NOMO-1 treated with DMSO at 0.1 percent for 48 hours (cell line): ENCODE measurements around the gene PIP5K1B.

Source experiments
- DNase-seq: peaks from one replicate; lab custom pipeline; 2025; ENCODE audit not compliant: unreplicated experiment; lab: John Stamatoyannopoulos, UW

The PIP5K1B gene

DNA sequence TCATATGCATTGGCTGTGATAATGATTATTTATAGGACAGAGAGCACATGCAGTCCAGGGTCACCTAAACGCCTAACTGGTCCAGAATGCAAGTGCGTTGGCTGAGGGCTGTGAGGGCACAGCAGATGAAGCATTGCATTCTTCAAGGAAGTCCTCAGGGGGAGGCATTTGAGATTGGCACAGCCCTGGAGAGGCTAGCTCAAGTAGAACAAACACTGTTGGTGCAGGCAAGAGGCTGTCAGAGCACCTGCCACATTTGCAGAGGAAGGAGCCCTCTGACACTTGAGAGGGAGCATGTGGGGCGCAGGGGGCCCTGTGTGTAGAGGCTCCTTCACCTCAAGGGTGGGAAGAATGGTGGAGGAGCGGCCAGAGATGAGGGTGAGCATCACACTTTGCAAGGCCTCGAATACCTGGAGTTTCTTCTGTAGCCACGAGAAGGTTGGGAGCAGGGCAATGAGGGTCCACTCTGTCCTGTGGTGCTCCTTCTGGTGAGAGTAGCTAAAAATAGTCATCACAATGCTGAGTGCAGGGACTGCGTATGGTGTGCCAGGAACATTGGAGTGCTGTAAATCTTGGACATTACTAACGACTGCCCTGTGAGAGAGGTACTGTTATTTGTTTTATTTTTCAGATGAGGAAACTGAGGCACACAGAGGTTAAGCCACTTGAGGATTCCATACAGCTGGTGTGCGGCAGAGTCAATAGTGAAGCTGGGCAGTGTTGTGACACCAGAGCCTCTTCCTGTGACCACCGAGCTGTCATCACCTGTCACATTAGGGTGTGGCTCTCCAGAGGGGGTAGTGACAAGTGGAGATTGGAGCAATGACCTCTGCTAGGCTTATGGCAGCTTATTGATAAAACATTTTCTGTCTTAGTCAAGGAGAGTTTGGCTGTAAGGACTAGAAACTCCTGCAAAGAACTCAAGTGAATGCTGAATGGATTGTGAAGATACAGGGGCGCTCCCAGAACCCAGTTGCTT lies 100.2 kb downstream of the PIP5K1B start:
- no peak for DNase-seq

DNA sequence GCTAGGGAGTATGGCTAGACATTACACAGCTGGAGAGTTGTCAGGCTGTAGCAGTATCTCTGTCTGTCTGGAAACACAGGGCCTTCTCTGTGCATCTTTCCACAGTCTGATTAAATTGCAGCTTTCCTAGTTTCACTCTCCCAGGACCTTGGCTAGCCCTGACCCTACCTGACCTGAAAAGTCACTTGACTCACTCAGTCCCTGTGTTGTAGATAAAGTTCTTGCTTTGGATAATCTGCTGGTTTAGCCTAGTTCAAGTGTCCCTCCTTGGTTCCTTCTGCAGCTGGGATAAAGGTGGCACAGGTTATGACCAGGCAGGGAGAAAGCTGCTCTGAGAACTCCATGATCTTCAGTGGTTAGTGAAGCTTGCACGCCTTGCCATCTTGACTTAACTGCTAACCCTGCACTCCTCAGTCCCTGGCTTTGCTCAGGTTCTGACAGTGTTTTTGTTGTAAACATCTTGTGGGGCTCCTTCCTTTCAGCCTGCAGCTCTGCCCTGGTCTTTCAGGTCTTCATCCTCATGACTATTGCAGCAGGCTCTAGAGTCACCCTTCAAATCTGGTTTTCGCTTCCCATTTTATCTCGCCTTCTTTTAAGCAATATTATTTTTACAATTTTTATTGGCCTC lies 101.0 kb downstream of the PIP5K1B start:
- no peak for DNase-seq

DNA sequence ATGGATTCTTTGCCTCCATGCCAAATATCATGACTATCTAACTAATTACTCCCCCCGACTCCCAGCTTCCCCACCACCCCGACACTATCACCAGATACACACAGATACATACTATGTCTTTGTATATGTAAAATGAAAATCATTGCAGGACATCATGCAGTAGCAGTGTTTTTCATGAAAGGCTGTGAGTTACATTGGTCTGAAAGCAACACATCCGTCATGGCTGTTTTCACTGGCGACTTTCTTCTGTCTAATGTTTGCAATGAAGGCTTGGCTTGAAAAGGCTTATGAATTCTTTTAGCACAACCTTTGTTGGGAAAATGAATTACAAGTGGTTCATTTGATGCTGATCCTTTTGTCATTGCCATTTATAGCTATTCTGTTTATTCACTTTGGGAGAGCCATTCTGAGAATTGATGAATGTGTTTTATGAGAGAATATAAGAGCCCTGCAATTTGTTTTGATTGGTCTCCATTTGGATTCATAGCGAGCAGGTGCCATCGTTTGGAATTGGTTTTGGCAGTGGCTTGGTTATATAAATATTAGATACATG lies 103.4 kb downstream of the PIP5K1B start:
- DNase-seq, result no peak

DNA sequence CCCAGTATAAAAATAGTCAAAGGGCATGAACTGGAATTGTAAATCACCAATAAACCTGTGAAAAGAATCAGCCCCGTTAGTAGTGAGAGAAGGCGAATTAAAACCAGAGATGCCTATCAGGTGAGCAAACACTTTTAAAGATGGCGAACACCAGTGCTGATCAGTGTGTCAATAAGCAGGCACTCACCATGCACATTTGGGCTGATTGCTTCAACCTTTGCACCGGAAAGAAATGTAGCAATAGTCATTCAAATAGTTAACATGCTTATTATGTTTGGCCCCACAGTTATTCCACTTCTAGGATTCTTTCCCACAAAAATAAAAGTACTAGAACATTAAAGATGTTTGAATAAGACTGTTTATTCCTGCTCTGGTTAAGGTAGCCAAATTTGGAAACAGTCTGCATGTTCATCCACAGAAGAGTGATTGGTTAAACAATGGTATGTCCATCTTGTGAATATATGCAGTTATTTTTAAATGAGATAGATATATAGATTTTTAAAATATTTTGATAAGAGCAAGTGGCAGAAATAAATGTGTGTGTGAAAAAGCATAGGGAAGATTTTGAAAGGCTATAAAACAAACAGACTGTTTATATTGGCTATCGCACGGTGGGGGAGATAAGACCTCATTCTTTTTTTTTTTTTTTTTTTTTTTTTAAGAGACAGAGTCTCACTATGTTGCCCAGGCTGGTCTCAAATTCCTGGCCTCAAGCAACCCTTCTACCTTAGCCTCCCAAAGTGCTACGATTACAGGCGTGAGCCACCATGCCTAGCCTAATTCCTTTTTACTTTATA lies 112.2 kb downstream of the PIP5K1B start:
- DNase-seq, result no peak

DNA sequence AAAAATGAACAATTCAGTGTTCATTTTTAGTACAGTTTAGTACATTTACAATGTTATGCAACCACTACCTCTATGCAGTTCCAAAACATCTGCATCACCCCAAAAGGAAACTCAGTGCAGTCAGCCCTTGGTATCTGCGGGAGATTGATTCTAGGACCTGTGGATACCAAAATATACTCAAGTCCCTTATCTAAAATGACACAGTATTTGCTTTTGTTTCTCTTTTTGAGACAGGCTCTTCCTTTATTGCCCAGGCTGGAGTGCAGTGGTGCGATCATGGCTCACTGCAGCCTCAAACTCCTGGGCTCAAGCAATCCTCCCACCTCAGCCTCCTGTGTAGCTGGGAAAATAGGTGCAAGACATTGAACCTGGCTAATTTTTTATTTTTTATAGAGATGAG lies 114.0 kb downstream of the PIP5K1B start:
- no peak for DNase-seq

DNA sequence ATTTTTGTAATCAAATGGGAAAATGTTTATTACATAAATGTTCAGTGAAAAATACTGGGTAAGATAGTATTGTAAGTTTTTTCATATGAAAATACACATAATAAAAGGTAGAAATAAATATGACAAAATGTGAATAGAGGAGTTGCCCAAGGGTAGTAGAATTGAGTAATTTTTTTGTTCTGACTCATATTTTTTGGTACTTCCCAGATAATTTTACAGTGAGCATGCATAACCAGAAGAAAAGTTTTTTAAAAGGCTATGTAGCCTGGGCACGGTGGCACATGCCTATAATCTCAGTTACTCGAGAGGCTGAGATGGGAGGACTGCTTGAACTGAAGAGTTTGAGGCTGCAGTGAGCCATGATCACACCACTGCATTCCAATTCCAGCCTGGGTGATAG lies 116.9 kb downstream of the PIP5K1B start:
- DNase-seq, result no peak

DNA sequence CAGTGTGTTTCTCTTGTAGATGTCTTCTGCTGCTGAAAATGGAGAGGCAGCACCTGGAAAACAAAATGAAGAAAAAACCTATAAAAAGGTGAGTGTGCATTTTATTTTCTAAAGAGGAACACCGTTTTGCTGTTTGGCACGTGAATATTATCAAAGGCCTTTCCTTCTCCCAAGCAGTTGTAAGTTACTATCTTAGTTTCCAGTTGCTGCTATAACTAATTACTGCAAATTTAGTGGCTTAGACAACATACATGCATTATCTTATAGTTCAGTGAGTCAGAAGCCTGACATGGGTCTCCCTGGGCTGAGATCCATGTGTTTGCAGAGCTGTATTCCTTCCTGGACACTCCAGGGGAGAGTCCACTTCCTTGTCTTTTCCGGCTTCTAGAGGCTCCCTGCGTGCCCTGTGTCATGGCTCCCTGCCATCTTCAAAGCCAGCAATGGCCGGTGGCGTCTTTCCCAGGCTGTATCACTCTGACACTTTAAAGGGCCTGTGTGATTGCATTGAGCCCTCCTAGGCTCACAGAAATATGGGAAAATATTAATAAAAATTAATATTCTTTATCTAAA lies 117.6 kb downstream of the PIP5K1B start:
- DNase-seq, result no peak

DNA sequence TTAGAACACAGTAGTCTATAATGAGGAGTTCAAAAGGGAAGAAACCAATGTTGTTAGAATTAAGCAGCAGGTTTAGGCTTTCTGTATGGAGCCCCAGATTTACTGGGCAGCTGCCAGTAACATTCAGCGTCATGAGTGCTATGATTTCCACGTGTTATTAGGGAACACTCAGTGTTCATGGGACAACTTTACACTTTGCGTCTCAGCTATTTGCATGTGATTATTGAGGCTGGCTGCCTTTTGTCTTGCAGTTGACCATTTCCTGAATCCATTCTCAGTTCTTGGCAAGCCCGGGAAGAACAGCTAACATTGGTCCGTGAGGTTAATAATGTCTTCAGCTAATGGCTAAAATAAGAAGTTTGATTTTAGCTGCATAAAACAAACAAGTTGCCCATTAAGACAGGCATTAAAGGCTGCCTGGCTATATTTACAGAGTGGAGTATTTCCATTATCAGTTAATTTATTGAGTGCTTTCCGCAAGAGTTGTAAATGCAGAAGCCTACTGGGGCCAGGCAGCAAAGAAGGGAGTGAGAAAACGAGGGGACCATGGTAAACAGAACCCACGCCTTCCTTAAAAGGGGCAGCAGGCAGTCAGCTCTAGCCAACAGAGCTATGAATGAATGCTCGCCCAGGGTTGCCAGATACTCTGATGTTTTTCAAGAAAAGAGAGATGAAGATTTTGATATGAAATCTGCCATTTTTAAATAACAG lies 120.9 kb downstream of the PIP5K1B start:
- no peak for DNase-seq

DNA sequence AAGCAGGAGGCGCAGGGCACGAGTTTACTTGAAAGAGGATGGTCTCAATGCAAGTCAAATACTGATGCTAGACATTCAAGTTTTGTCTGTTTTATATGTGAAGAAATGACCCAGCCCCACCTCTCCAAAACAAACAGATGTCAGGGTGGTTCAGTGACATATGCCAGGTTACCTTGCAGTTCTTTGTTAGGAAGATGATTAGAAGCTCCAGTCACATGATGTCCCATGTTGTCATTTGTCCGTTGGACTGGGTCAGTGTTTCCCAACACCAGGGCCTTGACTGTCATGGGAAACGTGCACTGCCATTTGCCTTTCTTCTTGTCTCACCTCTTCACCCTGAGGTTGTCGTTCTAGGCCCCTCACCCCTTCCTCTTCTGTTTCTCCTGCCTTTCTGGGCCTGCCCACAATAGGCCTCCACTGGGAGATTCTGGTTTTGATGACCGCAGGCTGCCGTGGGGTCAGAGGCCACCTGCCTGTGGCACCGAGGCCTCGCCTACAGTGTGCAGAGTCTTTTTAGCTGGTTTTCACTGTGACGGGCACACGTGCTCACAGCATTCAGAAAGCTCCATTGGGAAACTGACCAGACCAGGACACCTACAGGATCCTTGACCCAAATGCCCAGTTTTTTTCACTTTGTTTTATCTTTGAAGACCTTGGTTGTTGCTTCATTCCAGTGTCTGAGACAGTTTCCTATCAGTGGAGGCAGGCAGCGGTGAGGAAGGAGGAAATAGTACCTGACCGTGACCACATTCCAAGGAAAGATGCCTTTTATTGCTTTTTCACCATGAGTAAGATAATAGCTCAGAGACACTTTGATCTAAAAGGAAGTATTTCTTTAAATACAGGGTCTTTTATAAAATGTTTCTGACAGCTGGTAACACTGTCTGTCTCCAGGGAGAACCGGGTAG lies 123.1 kb downstream of the PIP5K1B start:
- no peak for DNase-seq

DNA sequence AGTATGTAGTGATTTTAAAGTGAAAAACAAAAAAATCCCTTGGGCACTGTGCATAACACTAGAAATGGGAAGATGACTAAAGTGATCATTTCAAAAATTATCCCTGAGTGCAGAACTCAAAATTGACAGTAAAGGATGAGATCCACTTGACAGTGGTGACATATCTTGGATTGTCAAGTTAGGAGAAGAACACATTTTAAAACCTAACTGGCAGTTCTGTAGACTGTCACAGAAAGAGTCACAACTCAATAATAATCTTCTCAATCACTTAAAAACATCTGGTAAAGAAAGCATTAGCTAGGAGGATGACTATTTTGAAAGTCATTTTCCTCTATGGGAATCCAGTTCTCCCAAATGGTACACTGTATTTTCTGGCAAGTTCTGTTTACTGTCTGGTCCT lies 127.1 kb downstream of the PIP5K1B start:
- DNase-seq, result no peak

DNA sequence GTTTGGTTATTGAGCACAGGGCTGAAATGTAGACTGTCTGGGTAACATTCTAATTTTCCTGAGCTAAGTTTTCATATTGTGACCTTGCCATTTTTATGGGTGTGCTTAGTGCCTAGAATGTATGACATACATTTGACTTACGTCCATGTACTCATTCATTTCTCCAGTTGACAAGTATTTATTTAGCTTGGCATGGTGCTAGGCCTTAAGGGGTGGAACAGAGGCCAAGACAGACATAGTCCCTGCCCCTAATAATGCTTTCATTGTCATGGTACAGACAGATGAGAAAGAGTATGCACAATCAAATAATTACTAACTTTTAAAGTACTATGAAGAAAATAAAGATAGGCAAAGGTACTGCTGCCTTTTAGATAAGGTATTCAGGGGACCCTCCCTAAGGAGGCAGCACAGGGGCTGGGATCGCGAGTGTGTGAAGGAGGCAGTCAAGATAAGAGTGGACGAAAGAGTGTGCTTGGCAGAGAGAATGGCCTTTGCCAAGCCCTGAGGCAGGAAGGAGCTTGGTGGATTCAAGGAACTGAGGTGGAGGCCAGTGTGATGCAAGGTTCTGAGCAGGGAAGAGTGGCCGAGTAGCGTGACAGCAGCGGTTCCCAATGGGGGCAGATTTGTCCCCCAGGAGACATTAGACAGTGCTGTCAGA lies 128.0 kb downstream of the PIP5K1B start:
- DNase-seq, result no peak

DNA sequence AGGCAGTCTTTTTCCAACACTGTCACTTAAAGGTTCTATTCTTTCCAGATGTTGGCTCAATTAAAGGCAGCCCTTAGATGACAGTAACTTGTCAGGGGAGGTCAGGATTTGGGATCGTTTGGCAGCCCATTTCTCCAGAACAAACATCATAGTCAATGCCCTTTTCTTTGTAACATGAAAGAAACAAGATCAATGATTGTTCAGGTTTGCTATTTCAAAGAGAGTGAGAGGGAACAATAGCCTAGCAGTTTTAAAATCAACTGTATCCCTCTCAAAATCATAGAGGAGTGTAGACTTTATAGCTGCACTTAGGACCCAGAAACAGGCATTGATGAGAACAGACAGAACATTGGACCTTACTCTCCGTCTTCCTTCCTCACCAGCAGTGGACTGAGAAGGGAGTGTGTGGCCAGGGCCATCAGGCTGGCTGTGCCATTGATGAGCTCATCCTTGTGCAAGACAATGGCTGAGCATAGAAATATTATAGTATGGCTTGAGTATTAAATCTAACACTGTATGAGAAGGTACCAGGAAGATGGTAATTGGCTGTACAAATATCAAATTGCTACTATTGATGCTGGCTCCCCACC lies 130.0 kb downstream of the PIP5K1B start:
- DNase-seq, result no peak

DNA sequence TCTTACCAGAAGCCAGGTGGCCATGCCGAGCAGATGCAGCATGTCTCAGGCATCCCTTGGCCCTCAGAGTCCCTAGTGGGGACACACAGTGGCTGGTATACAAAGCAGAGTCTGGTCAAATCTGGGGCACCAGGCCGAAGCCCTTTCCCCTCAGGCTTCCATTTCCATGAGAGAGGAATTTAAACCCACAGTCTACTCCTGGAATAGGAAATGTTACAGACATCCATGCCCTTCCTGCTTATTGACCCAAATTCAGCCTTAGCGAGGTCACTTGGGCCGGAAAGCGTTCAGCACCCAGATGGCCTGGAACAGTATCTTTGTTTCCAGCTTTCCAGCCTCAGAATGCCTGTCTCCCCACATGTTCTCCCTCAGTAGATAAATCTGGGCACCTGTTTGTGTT lies 131.7 kb downstream of the PIP5K1B start:
- no peak for DNase-seq

DNA sequence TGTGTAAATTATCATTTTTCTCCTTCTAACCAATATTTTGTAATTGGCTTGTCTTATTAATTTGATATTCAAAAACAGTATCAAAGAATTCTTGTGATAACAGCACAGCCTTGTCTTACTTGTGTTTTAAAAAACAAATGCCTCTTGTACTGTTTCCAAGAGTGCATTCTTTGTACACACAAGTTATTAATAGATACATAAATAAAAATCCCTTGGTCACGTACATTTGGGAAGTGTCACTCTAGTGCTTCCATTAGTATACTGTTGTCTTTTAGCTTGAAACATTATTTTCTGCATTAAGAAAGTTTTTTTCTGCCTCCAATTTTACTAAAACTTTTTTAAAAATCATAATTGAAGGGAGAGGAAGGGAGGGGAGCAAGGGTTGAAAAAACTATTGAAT lies 133.2 kb downstream of the PIP5K1B start:
- DNase-seq, result no peak

DNA sequence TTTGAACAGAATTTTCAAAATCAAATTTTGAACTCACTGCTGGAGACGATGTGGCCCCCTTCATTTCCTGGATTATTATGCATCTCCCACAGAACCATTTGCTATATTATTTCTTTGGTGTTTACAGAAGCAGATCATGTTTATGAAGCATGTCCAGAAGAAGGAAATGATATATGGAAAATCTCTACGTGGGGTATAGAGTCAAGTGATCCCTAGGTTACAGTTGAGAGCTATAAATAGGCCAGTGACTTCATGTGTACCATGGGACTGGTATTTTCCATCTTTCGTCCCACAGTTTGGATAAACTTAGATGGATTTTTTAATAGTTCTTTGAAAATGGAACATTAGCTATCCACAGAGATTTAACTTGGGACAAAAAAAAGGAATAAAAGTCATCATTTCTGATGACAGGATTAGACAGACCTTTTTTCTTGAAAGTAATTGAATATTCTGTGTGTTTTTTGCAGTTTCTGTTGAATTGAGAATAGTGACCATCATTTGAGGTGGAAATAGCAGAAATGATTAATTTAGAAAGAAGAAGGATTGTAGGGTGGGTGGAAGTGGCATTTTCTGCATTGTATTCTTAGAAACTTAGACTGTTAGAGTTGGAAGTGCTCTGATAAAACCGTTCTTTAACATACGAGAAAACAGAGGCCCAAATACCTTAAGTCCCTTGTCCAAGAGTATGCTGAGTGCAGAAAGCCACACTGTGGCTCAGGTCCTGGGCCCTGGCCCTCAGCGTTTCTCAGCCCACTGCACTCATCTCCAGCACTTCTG lies 136.4 kb downstream of the PIP5K1B start:
- no peak for DNase-seq

DNA sequence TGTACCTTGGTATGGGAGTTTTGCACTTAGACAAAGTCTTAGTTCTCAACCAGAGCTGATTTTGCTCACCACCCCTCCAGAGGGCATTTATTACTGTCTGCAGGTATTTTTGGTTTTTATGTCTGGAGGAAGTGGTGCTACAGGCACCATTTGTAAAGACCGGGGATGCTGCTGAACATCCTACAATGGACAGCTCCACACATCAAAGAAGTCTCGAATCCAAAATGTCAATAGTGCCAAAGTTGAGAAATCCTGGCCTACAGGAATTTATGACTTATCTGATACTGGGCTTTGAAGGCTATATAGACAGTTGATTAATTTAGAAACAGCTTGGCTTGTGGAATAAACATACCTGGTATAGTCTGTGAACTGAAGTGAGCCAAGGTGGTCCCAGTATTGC lies 137.5 kb downstream of the PIP5K1B start:
- no peak for DNase-seq

DNA sequence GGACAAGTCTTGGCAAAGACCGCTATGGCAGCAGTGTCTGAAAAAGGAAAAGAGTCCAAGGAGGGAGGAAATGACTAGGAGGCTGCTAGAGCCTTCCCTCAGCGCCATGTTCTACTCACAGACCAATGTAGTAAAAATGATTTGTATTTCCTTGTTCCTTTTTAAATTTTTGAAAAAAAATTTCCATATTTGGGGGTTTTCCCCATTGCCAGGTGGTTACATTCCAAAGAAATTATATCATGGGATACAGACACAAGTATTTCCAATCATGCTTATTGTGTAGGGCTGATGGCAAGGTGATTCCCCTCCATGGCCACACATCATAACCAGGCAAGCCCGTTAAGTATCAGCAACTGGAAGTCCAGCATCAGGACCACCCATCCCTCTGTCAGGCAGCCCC lies 138.2 kb downstream of the PIP5K1B start:
- no peak for DNase-seq

DNA sequence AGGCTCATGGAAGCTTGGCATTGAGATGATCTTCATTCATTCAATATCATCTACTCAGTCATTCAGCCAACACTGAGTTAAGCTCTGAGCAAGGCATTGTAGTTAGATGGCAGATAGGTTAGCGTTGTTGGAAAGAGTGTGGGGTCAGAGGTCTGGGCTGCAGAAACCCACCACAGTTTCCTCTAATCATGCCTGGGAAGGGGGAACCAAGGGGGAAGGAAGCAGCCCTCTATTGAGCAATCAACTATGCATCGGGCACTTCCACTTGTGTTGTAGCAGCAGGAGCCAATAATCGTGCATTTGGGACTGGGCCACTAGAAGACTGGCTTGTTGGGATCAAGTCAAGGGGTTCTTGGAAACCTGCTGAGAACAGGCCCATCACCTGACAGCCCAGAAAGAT lies 139.1 kb downstream of the PIP5K1B start:
- peak; percentile 48 for DNase-seq
